IMR-90 (cell line): ENCODE measurements around the gene PGLYRP2.

Source experiments
- CHD1 ChIP-seq: IDR thresholded peaks from 2 replicates; pipeline ENCODE4 v1.6.1; 2012; ENCODE audit warnings: low read depth, low read length, improper control_type of control experiment
- CTCF ChIP-seq: conservative IDR thresholded peaks from 2 replicates; pipeline ENCODE4 v1.5.1; 2012; ENCODE audit warnings: mild to moderate bottlenecking, low read depth, low read length, improper control_type of control experiment
- ELK1 ChIP-seq: fragments of 150-350 bp; IDR thresholded peaks from 2 replicates; pipeline ENCODE4 v1.6.1; 2016; ENCODE audit warnings: low read depth, mild to moderate bottlenecking, low read length, moderate library complexity, borderline replicate concordance
- MAFK ChIP-seq: IDR thresholded peaks from 2 replicates; pipeline ENCODE4 v1.6.1; 2012; ENCODE audit warnings: low read depth, low read length, improper control_type of control experiment
- MXI1 ChIP-seq: IDR thresholded peaks from 2 replicates; pipeline ENCODE4 v1.6.1; 2012; ENCODE audit warnings: low read depth, mild to moderate bottlenecking, low read length, moderate library complexity, borderline replicate concordance
- NFE2L2 ChIP-seq: fragments of 150-350 bp; IDR thresholded peaks from 2 replicates; pipeline ENCODE4 v1.6.1; 2016; ENCODE audit warnings: low read depth, mild to moderate bottlenecking, low read length
- POLR2A ChIP-seq: IDR thresholded peaks from 2 replicates; pipeline ENCODE4 v1.6.1; 2012; ENCODE audit warnings: mild to moderate bottlenecking, low read depth, low read length
- RAD21 ChIP-seq: IDR thresholded peaks from 2 replicates; pipeline ENCODE4 v1.6.1; 2012; ENCODE audit warnings: low read length, improper control_type of control experiment

DNA sequence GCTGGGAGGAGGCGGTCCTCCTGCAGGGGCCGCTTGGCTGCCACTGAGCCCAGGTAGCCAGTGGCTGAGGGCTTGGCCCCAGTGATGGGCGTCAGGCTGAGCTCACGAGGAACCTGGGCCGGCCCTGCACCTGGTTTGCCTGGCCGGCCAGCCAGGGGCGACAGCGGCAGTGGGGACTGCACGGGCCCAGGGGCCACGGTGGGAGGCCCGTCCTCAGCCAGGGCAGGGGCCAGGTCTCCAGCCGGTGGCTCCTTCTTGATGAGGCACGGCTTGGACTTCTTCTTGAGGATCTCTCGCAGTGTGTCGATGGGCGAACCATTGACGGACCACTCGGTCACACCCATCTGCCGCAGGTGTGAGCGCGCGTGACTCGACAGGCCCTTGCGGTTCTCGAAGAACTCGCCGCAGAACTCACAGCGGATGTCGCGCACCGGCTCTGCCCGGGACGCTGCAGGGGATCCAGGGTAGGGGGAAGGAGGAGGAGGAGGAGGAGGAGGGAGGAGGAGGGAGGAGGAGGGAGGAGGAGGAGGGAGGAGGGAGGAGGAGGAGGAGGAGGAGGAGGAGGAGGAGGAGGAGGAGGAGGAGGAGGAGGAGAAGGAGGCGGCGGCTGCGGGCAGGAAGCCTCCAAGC is 53.9 kb downstream of the PGLYRP2 start:
- no peak for TF ChIP-seq CTCF
- TF ChIP-seq RAD21, result no peak
- TF ChIP-seq POLR2A, result no peak
- no peak for TF ChIP-seq ELK1
- no peak for TF ChIP-seq CHD1
- no peak for TF ChIP-seq MAFK
- TF ChIP-seq MXI1, result no peak
- no peak for TF ChIP-seq NFE2L2
